Smooth muscle cell (in vitro differentiated cells): ENCODE measurements around the gene OARD1. TPM values are rescaled to one million over a fixed set of nuclear protein-coding genes. Genes with fewer than 3 reads are reported as not detected.

Experiments
- DNase-seq: peaks from one replicate; lab custom pipeline; 2025; ENCODE audit not compliant: unreplicated experiment; lab: John Stamatoyannopoulos, UW
- H2AFZ ChIP-seq: fragments of 200-600 bp; sonication (generic); 2 replicates; pipeline ENCODE4 v1.6.0; 2016; ENCODE audit warnings: antibody characterized with exemption, low read depth, mild to moderate bottlenecking
- H3F3A ChIP-seq: fragments of 200-600 bp; sonication (generic); 2 replicates; pipeline ENCODE4 v1.6.0; 2017; ENCODE audit warnings: antibody characterized with exemption, low read depth
- H3K27ac ChIP-seq: fragments of 200-600 bp; sonication (generic); 2 replicates; pipeline ENCODE4 v1.5.1; 2016; ENCODE audit warnings: low read depth, mild to moderate bottlenecking
- H3K27me3 ChIP-seq: fragments of 200-600 bp; sonication (generic); 2 replicates; pipeline ENCODE4 v1.6.1; 2016; ENCODE audit warnings: low read depth, mild to moderate bottlenecking
- H3K36me3 ChIP-seq: fragments of 200-600 bp; sonication (generic); 2 replicates; pipeline ENCODE4 v1.5.1; 2016; ENCODE audit warnings: low read depth
- H3K4me1 ChIP-seq: fragments of 200-600 bp; sonication (generic); 2 replicates; pipeline ENCODE4 v1.5.1; 2016; ENCODE audit warnings: low read depth
- H3K4me2 ChIP-seq: fragments of 200-600 bp; sonication (generic); 2 replicates; pipeline ENCODE4 v1.6.0; 2016; ENCODE audit warnings: mild to moderate bottlenecking
- H3K4me3 ChIP-seq: fragments of 200-600 bp; sonication (generic); 2 replicates; pipeline ENCODE4 v1.5.1; 2016; ENCODE audit warnings: mild to moderate bottlenecking
- H3K79me2 ChIP-seq: fragments of 200-600 bp; sonication (generic); 2 replicates; pipeline ENCODE4 v1.6.0; 2016; ENCODE audit warnings: low read depth, mild to moderate bottlenecking
- H3K9ac ChIP-seq: fragments of 200-600 bp; sonication (generic); 2 replicates; pipeline ENCODE4 v1.6.0; 2016; ENCODE audit warnings: low read depth
- H3K9me3 ChIP-seq: fragments of 200-600 bp; sonication (generic); replicated peaks from 2 replicates; pipeline ENCODE4 v1.5.1; 2016; ENCODE audit warnings: low read depth
- H4K20me1 ChIP-seq: fragments of 200-600 bp; sonication (generic); 2 replicates; pipeline ENCODE4 v1.6.0; 2016; ENCODE audit warnings: low read depth
- WGBS: methylation state at CpG from one replicate; pipeline ENCODE4 v1.1.7; 2016; ENCODE audit warnings: low lambda C conversion rate; 5-methylcytosine and 5-hydroxymethylcytosine counted together
- polyA plus RNA-seq: library from polyadenylated mRNA; unstranded; fragments of >200 nt; fragmentation: Nextera tagmentation; extraction: Ambion mirVana; gene quantifications from 2 replicates; pipeline ENCODE4 v1.2.1, GENCODE V29; 2016
- total RNA-seq: library from RNA; depleted of rRNA; stranded (reverse); fragments of >200 nt; gene quantifications from 2 replicates; pipeline ENCODE4 v1.2.3, GENCODE V29; 2014
- TF ChIP-seq, protein P1 (sequence below): fragments of 200-600 bp; sonication (generic); IDR thresholded peaks from 2 replicates; pipeline ENCODE4 v1.5.1; 2017; ENCODE audit warnings: borderline replicate concordance, mild to moderate bottlenecking, antibody characterized with exemption; ENCODE audit not compliant: insufficient read depth, poor library complexity, severe bottlenecking

The OARD1 gene
- total and polyA plus RNA-seq, 2 experiments from 2014 or later: 15.0 to 21.2 TPM

DNA sequence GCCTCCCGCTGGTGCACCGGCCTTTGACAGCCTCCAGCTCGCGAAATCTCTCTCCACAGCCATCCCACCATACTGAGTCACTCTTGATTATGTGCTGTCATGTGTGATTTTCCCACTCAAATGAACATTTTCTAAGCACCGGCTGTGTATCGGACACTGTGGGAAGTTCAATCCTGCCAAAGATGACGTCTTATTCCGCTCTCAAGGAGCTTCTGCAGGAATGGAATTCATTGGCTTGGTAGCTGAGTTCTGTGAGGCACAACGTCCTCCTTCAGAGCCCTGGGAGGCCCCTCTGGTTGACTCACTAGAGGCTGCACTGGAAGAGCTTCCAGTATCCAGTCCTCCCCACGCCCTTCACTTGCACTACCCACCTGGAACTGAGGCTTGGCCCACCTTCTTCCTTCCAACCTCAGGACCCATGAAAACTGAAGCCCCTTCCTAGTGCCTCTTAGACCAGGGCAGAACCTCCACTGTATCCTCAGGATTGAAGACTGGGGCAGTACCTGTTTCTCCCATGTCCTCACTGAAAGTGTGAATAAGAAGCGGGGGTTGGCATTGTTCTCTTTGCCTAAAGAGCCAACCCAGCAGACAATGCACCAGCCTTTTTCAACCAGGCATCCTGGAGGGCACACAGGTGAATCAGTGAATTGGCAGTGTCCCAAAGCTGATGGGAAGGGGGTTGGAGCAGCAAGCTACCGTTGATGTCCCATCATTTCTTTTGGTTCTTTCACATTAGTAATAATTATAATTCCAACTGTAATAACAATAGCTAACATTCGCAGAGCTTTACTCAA is 34.9 kb downstream of the OARD1 start:
- Histone ChIP-seq H3K4me2 (no peak overlapping the region), H3K9me3 (no peaks in the 10 kb centered on the region), H3F3A (no peaks in the 10 kb centered on the region), H3K79me2 (no peaks in the 10 kb centered on the region), H3K4me1 (no peaks in the 10 kb centered on the region), H3K36me3 (no peaks in the 10 kb centered on the region), H3K27me3 (no peaks in the 10 kb centered on the region), H3K9ac (no peak overlapping the region), H4K20me1 (no peaks in the 10 kb centered on the region), H3K4me3 (peak overlapping the region; percentile 14), H2AFZ (no peak overlapping the region), H3K27ac (peak overlapping the region; percentile 4)
- 83% methylated on average over 13 of the region's 13 CpGs for WGBS
- DNase-seq: no peak
- TF ChIP-seq, protein P1, sequence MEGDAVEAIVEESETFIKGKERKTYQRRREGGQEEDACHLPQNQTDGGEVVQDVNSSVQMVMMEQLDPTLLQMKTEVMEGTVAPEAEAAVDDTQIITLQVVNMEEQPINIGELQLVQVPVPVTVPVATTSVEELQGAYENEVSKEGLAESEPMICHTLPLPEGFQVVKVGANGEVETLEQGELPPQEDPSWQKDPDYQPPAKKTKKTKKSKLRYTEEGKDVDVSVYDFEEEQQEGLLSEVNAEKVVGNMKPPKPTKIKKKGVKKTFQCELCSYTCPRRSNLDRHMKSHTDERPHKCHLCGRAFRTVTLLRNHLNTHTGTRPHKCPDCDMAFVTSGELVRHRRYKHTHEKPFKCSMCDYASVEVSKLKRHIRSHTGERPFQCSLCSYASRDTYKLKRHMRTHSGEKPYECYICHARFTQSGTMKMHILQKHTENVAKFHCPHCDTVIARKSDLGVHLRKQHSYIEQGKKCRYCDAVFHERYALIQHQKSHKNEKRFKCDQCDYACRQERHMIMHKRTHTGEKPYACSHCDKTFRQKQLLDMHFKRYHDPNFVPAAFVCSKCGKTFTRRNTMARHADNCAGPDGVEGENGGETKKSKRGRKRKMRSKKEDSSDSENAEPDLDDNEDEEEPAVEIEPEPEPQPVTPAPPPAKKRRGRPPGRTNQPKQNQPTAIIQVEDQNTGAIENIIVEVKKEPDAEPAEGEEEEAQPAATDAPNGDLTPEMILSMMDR: no peak

DNA sequence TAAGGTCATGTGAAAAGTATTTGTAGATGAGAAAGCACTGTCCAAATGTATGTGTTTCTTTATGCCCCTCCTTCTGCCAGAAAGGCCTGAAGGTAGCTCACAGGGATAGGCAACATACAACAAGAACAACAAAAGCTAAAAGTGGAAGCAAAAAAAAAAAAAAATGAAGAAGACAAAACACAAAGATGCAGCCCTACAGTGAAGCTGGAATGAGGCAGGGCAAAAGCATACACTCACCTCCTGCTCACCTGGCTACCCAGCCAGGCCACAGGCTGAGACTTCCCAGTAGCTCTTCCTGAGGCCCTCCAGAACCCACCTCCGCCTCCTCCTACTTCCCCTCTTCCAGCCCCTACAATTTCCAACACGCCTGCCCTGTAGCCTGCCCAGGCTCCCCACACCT is 35.6 kb downstream of the OARD1 start:
- no peaks in the 10 kb centered on the region for H3K36me3 ChIP-seq
- no peaks in the 10 kb centered on the region for H3F3A ChIP-seq
- peak overlapping the region; percentile 4 for H3K27ac ChIP-seq
- WGBS: 90% methylated on average over 2 of the region's 2 CpGs
- H2AFZ ChIP-seq: no peak overlapping the region
- H3K79me2 ChIP-seq: no peaks in the 10 kb centered on the region
- no peaks in the 10 kb centered on the region for H3K27me3 ChIP-seq
- no peaks in the 10 kb centered on the region for H4K20me1 ChIP-seq
- H3K4me2 ChIP-seq: no peak overlapping the region
- no peaks in the 10 kb centered on the region for H3K4me1 ChIP-seq
- no peak for DNase-seq
- H3K9ac ChIP-seq: no peak overlapping the region
- TF ChIP-seq, protein P1: no peak
- no peak overlapping the region for H3K4me3 ChIP-seq
- no peaks in the 10 kb centered on the region for H3K9me3 ChIP-seq

DNA sequence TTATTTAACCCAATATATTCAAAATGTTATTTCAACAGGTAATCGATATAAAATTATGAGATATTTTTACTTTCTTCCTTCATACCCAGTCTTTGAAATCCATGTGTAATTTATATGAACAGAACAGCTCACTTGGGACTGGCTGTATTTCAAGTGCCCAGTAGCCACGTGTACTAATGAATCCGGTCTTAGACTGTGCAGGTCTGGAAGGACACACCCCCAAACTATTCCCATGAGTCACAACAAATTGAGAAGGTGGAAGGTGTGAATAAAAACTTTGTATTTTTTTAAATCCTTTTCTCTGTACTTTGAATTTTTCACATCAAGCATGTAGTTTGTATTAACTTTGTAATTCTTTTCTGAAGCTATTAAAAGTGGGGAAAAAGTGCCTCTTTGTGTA is 36.0 kb downstream of the OARD1 start:
- no peaks in the 10 kb centered on the region for H3K36me3 ChIP-seq
- no peak for DNase-seq
- H2AFZ ChIP-seq: no peak overlapping the region
- H3K9me3 ChIP-seq: no peaks in the 10 kb centered on the region
- H4K20me1 ChIP-seq: no peaks in the 10 kb centered on the region
- no peaks in the 10 kb centered on the region for H3K4me1 ChIP-seq
- no peak overlapping the region for H3K4me3 ChIP-seq
- H3K27ac ChIP-seq: peak overlapping the region; percentile 4
- no peaks in the 10 kb centered on the region for H3K27me3 ChIP-seq
- 76% methylated on average over 3 of the region's 3 CpGs for WGBS
- TF ChIP-seq, protein P1: no peak
- no peak overlapping the region for H3K9ac ChIP-seq
- no peak overlapping the region for H3K4me2 ChIP-seq
- no peaks in the 10 kb centered on the region for H3K79me2 ChIP-seq
- H3F3A ChIP-seq: no peaks in the 10 kb centered on the region

DNA sequence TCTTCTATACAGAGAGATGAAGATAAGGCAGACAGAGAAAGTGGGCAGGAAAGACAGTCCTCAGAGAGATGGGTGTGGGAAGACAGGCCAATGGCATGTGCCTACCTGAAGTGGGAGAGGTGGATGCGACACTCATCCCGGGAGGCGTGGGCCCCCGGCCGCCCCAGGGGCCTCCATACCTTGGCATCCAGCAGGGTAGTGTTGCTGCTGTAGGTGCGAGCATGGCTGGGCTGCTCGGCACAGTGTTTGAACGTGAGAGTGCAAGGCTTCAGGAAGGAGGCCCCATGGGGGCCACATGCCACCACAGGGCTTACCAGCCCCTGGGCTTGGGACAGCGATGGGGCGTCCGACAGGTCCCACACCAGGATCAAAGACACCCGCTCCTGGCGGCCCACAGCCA is 38.4 kb downstream of the OARD1 start:
- no peaks in the 10 kb centered on the region for H3K9me3 ChIP-seq
- 94% methylated on average over 13 of the region's 13 CpGs for WGBS

More for the DNA sequence above, 38.4 kb downstream of the OARD1 start:
- no peak for DNase-seq
- no peak overlapping the region for H3K27ac ChIP-seq
- no peak overlapping the region for H3K9ac ChIP-seq
- no peaks in the 10 kb centered on the region for H3K27me3 ChIP-seq
- H4K20me1 ChIP-seq: no peaks in the 10 kb centered on the region
- H3K4me1 ChIP-seq: peaks cover 2% of the 10 kb centered on the region
- TF ChIP-seq, protein P1: no peak
- no peak overlapping the region for H3K4me3 ChIP-seq
- H3K79me2 ChIP-seq: no peaks in the 10 kb centered on the region
- H3K4me2 ChIP-seq: no peak overlapping the region
- no peaks in the 10 kb centered on the region for H3F3A ChIP-seq
- no peak overlapping the region for H2AFZ ChIP-seq
- H3K36me3 ChIP-seq: no peaks in the 10 kb centered on the region
